ENCODE results near the gene WLS. TPM values are rescaled to one million over a fixed set of nuclear protein-coding genes. Genes with fewer than 3 reads are reported as not detected.

WLS gene
- total RNA-seq, 1 donor from 2014 or later, result 68.0 TPM

- intact Hi-C loops (cut with DNase I), result no loop called here
- Histone ChIP-seq H3K4me1 (peaks cover 64% of the 10 kb centered on the region), H3K9me3 (no peaks in the 10 kb centered on the region), H3K27ac (no peak overlapping the region), H3K4me3 (no peak overlapping the region), H3K27me3 (no peaks in the 10 kb centered on the region), H3K36me3 (no peaks in the 10 kb centered on the region)
- TF ChIP-seq, protein P1, sequence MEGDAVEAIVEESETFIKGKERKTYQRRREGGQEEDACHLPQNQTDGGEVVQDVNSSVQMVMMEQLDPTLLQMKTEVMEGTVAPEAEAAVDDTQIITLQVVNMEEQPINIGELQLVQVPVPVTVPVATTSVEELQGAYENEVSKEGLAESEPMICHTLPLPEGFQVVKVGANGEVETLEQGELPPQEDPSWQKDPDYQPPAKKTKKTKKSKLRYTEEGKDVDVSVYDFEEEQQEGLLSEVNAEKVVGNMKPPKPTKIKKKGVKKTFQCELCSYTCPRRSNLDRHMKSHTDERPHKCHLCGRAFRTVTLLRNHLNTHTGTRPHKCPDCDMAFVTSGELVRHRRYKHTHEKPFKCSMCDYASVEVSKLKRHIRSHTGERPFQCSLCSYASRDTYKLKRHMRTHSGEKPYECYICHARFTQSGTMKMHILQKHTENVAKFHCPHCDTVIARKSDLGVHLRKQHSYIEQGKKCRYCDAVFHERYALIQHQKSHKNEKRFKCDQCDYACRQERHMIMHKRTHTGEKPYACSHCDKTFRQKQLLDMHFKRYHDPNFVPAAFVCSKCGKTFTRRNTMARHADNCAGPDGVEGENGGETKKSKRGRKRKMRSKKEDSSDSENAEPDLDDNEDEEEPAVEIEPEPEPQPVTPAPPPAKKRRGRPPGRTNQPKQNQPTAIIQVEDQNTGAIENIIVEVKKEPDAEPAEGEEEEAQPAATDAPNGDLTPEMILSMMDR (IDR thresholded peaks at IDR 0.05), result no peak
- TF ChIP-seq POLR2AphosphoS5 (IDR thresholded peaks at IDR 0.05; ENCODE audit: insufficient read depth in 1 of 2, low read depth in 1 of 2), result no peak
- no peak for TF ChIP-seq POLR2A (IDR thresholded peaks at IDR 0.05)
- no peak for DNase-seq (ENCODE audit: extremely low spot score in 2 of 2)
Measured at GRCh38 chr1:68216089-68216772, 16.1 kb downstream of the WLS start.

- Histone ChIP-seq H3K4me3 (no peak overlapping the region), H3K4me1 (peaks cover 69% of the 10 kb centered on the region), H3K36me3 (no peaks in the 10 kb centered on the region), H3K27ac (peak overlapping the region; percentile 44), H3K9me3 (no peaks in the 10 kb centered on the region), H3K27me3 (no peaks in the 10 kb centered on the region)
- TF ChIP-seq POLR2AphosphoS5 (IDR thresholded peaks at IDR 0.05; ENCODE audit: insufficient read depth in 1 of 2, low read depth in 1 of 2), result peak in 1 of 2 donors; percentile 31
- TF ChIP-seq, protein P1 (IDR thresholded peaks at IDR 0.05), result no peak
- DNase-seq (ENCODE audit: extremely low spot score in 2 of 2), result peak in 1 of 2 donors; percentile 92
- intact Hi-C loops (cut with DNase I), result loop anchor here (5.0 kb wide), 1 partner anchor 377 kb away; no protein-coding TSS in a partner anchor
Measured at GRCh38 chr1:68213843-68214242, 18.5 kb downstream of the WLS start.

GRCh38 chr1:68211761-68212380, 20.5 kb downstream of the WLS start:
- Histone ChIP-seq H3K4me3 (no peak overlapping the region), H3K4me1 (peaks cover 72% of the 10 kb centered on the region), H3K27me3 (no peaks in the 10 kb centered on the region), H3K9me3 (no peaks in the 10 kb centered on the region), H3K36me3 (no peaks in the 10 kb centered on the region), H3K27ac (no peak overlapping the region)
- intact Hi-C loops (cut with DNase I), result loop anchor here (5.0 kb wide), 1 partner anchor 375 kb away; no protein-coding TSS in a partner anchor
- TF ChIP-seq POLR2A (IDR thresholded peaks at IDR 0.05), result no peak
- TF ChIP-seq, protein P1 (IDR thresholded peaks at IDR 0.05), result no peak
- TF ChIP-seq POLR2AphosphoS5 (IDR thresholded peaks at IDR 0.05; ENCODE audit: insufficient read depth in 1 of 2, low read depth in 1 of 2), result no peak
- DNase-seq (ENCODE audit: extremely low spot score in 2 of 2), result no peak

GRCh38 chr1:68210829-68211228, 21.5 kb downstream of the WLS start:
- H3K9me3 ChIP-seq, result no peaks in the 10 kb centered on the region
- TF ChIP-seq POLR2AphosphoS5 (IDR thresholded peaks at IDR 0.05; ENCODE audit: insufficient read depth in 1 of 2, low read depth in 1 of 2) (no peak), POLR2A (IDR thresholded peaks at IDR 0.05) (no peak)
- TF ChIP-seq, protein P1 (IDR thresholded peaks at IDR 0.05), result no peak
- intact Hi-C loops (cut with DNase I), result loop anchor here (5.0 kb wide), 1 partner anchor 374 kb away; no protein-coding TSS in a partner anchor
- no peak overlapping the region for H3K27ac ChIP-seq
- no peak for DNase-seq (ENCODE audit: extremely low spot score in 2 of 2)
- no peaks in the 10 kb centered on the region for H3K36me3 ChIP-seq
- H3K4me1 ChIP-seq, result peaks cover 72% of the 10 kb centered on the region
- H3K27me3 ChIP-seq, result no peaks in the 10 kb centered on the region
- H3K4me3 ChIP-seq, result no peak overlapping the region

GRCh38 chr1:68210027-68210426, 22.3 kb downstream of the WLS start:
- DNase-seq (ENCODE audit: extremely low spot score in 2 of 2), result no peak
- intact Hi-C loops (cut with DNase I), result loop anchor here (5.0 kb wide), 1 partner anchor 373 kb away; no protein-coding TSS in a partner anchor
- Histone ChIP-seq H3K36me3 (no peaks in the 10 kb centered on the region), H3K27me3 (no peaks in the 10 kb centered on the region), H3K27ac (no peak overlapping the region), H3K4me1 (peaks cover 71% of the 10 kb centered on the region), H3K4me3 (no peak overlapping the region), H3K9me3 (no peaks in the 10 kb centered on the region)
- TF ChIP-seq, protein P1 (IDR thresholded peaks at IDR 0.05), result no peak
- TF ChIP-seq POLR2A (IDR thresholded peaks at IDR 0.05), result no peak
- TF ChIP-seq POLR2AphosphoS5 (IDR thresholded peaks at IDR 0.05; ENCODE audit: insufficient read depth in 1 of 2, low read depth in 1 of 2), result no peak

All from vagina (tissue), 2 donors.